Measurements from ENCODE around the gene CYCS.

CYCS gene

GRCh38 chr7:25148772-25149575, 23.9 kb upstream of the CYCS start:
- H3K4me3 ChIP-seq (ENCODE audit: low read depth, low read length): no peak overlapping the region
- no peaks in the 10 kb centered on the region for H3K9me3 ChIP-seq (ENCODE audit: severe bottlenecking)
- TF ChIP-seq CTCF (IDR thresholded peaks at IDR 0.05; ENCODE audit: low read depth, low read length): no peak
- no peaks in the 10 kb centered on the region for H3K36me3 ChIP-seq
- H3K27ac ChIP-seq: no peak overlapping the region
- no peak for DNase-seq
- H3K27me3 ChIP-seq (ENCODE audit: insufficient read depth, low read depth, severe bottlenecking): no peaks in the 10 kb centered on the region

- H3K27me3 ChIP-seq (ENCODE audit: insufficient read depth, low read depth, severe bottlenecking): no peaks in the 10 kb centered on the region
- no peak for TF ChIP-seq CTCF (IDR thresholded peaks at IDR 0.05; ENCODE audit: low read depth, low read length)
- H3K27ac ChIP-seq: no peak overlapping the region
- H3K4me3 ChIP-seq (ENCODE audit: low read depth, low read length): no peak overlapping the region
- no peaks in the 10 kb centered on the region for H3K9me3 ChIP-seq (ENCODE audit: severe bottlenecking)
- H3K36me3 ChIP-seq: no peaks in the 10 kb centered on the region
- DNase-seq: no peak
Measured at GRCh38 chr7:25143763-25144162, 18.7 kb upstream of the CYCS start.

- no peak for TF ChIP-seq CTCF (IDR thresholded peaks at IDR 0.05; ENCODE audit: low read depth, low read length)
- H3K27ac ChIP-seq: no peak overlapping the region
- no peaks in the 10 kb centered on the region for H3K9me3 ChIP-seq (ENCODE audit: severe bottlenecking)
- DNase-seq: no peak
- H3K4me3 ChIP-seq (ENCODE audit: low read depth, low read length): no peak overlapping the region
- no peaks in the 10 kb centered on the region for H3K36me3 ChIP-seq
- no peaks in the 10 kb centered on the region for H3K27me3 ChIP-seq (ENCODE audit: insufficient read depth, low read depth, severe bottlenecking)
Measured at GRCh38 chr7:25139536-25139935, 14.5 kb upstream of the CYCS start.

GRCh38 chr7:25134358-25135010, 9.4 kb upstream of the CYCS start:
- no peak for DNase-seq
- Histone ChIP-seq H3K4me3 (ENCODE audit: low read depth, low read length) (no peak overlapping the region), H3K9me3 (ENCODE audit: severe bottlenecking) (no peaks in the 10 kb centered on the region), H3K27me3 (ENCODE audit: insufficient read depth, low read depth, severe bottlenecking) (no peaks in the 10 kb centered on the region), H3K36me3 (no peaks in the 10 kb centered on the region), H3K27ac (no peak overlapping the region)
- TF ChIP-seq CTCF (IDR thresholded peaks at IDR 0.05; ENCODE audit: low read depth, low read length): no peak

GRCh38 chr7:25132430-25132829, 7.4 kb upstream of the CYCS start:
- Histone ChIP-seq H3K9me3 (ENCODE audit: severe bottlenecking) (no peaks in the 10 kb centered on the region), H3K36me3 (no peaks in the 10 kb centered on the region), H3K4me3 (ENCODE audit: low read depth, low read length) (no peak overlapping the region), H3K27ac (no peak overlapping the region), H3K27me3 (ENCODE audit: insufficient read depth, low read depth, severe bottlenecking) (no peaks in the 10 kb centered on the region)
- no peak for TF ChIP-seq CTCF (IDR thresholded peaks at IDR 0.05; ENCODE audit: low read depth, low read length)
- no peak for DNase-seq
